SK-N-SH treated with all-trans-retinoic acid at 6 μM for 48 hours (cell line): ENCODE results near the gene PRDM10.

Source experiments
- ATAC-seq: fragments of 200-7000 bp; cut with Tn5 transposase; 3 replicates; pipeline ENCODE4 v1.9.1; 2020; ENCODE audit warnings: mild to moderate bottlenecking, moderate library complexity
- ARNTL ChIP-seq: fragments of 450-650 bp; formaldehyde crosslinking; IDR thresholded peaks from 2 replicates; pipeline ENCODE4 v1.5.0; 2020; ENCODE audit warnings: low read depth, mild to moderate bottlenecking, moderate library complexity, borderline replicate concordance
- BACH2 ChIP-seq: fragments of 250-450 bp; sonication (Bioruptor Pico); IDR thresholded peaks from 2 replicates; pipeline ENCODE4 v1.9.0; 2021; ENCODE audit warnings: mild to moderate bottlenecking, borderline replicate concordance
- CSDC2 ChIP-seq: fragments of 250-450 bp; sonication (Bioruptor Pico); IDR thresholded peaks from 2 replicates; pipeline ENCODE4 v1.5.0; 2020; ENCODE audit warnings: mild to moderate bottlenecking, moderate library complexity
- CSRNP3 ChIP-seq: fragments of 250-450 bp; sonication (Bioruptor Pico); IDR thresholded peaks from 2 replicates; pipeline ENCODE4 v1.5.1; 2021; ENCODE audit warnings: mild to moderate bottlenecking, moderate library complexity
- ESRRG ChIP-seq: fragments of 250-450 bp; sonication (Bioruptor Pico); IDR thresholded peaks from 2 replicates; pipeline ENCODE4 v1.6.1; 2021; ENCODE audit warnings: mild to moderate bottlenecking
- GLIS3 ChIP-seq: fragments of 250-450 bp; sonication (Bioruptor Pico); IDR thresholded peaks from 2 replicates; pipeline ENCODE4 v1.5.0; 2020; ENCODE audit warnings: mild to moderate bottlenecking, moderate library complexity
- ISL1 ChIP-seq: fragments of 250-450 bp; sonication (Bioruptor Pico); IDR thresholded peaks from 2 replicates; pipeline ENCODE4 v2.1.2; 2022; ENCODE audit warnings: mild to moderate bottlenecking, moderate library complexity
- OSR1 ChIP-seq: fragments of 250-450 bp; sonication (Bioruptor Pico); IDR thresholded peaks from 2 replicates; pipeline ENCODE4 v1.8.0; 2022; ENCODE audit warnings: moderate library complexity, mild to moderate bottlenecking, inconsistent platforms
- PPARA ChIP-seq: fragments of 250-450 bp; sonication (Bioruptor Pico); IDR thresholded peaks from 2 replicates; pipeline ENCODE4 v1.5.0; 2020; ENCODE audit warnings: mild to moderate bottlenecking, borderline replicate concordance
- RARB ChIP-seq: fragments of 250-450 bp; sonication (Bioruptor Pico); IDR thresholded peaks from 2 replicates; pipeline ENCODE4 v1.8.0; 2021; ENCODE audit warnings: mild to moderate bottlenecking, moderate library complexity
- SNAI2 ChIP-seq: fragments of 250-450 bp; sonication (Bioruptor Pico); IDR thresholded peaks from 2 replicates; pipeline ENCODE4 v1.5.0; 2020; ENCODE audit warnings: mild to moderate bottlenecking, moderate library complexity
- TOX ChIP-seq: fragments of 250-450 bp; sonication (Bioruptor Pico); IDR thresholded peaks from 2 replicates; pipeline ENCODE4 v1.8.0; 2021; ENCODE audit warnings: mild to moderate bottlenecking, moderate library complexity, borderline replicate concordance
- TSHZ2 ChIP-seq: fragments of 250-450 bp; sonication (Bioruptor Pico); IDR thresholded peaks from 2 replicates; pipeline ENCODE4 v1.5.0; 2020; ENCODE audit warnings: mild to moderate bottlenecking, moderate library complexity
- ZC3H10 ChIP-seq: fragments of 250-450 bp; sonication (Bioruptor Pico); IDR thresholded peaks from 2 replicates; pipeline ENCODE4 v1.5.1; 2021; ENCODE audit warnings: mild to moderate bottlenecking, moderate library complexity
- ZFP3 ChIP-seq: fragments of 250-450 bp; sonication (Bioruptor Pico); IDR thresholded peaks from 2 replicates; pipeline ENCODE4 v1.5.0; 2020; ENCODE audit warnings: mild to moderate bottlenecking, moderate library complexity
- ZFP30 ChIP-seq: fragments of 450-650 bp; formaldehyde crosslinking; IDR thresholded peaks from 2 replicates; pipeline ENCODE4 v1.5.0; 2022; ENCODE audit warnings: mild to moderate bottlenecking, moderate library complexity
- ZNF565 ChIP-seq: fragments of 450-650 bp; formaldehyde crosslinking; conservative IDR thresholded peaks from 2 replicates; pipeline ENCODE4 v1.5.0; 2020; ENCODE audit warnings: low read depth, mild to moderate bottlenecking, moderate library complexity
- ZNF70 ChIP-seq: fragments of 450-650 bp; formaldehyde crosslinking; IDR thresholded peaks from 2 replicates; pipeline ENCODE4 v1.5.0; 2020; ENCODE audit warnings: mild to moderate bottlenecking, moderate library complexity
- ZNF8 ChIP-seq: fragments of 450-650 bp; formaldehyde crosslinking; IDR thresholded peaks from 2 replicates; pipeline ENCODE4 v1.5.0; 2020; ENCODE audit warnings: mild to moderate bottlenecking, moderate library complexity
- TF ChIP-seq, protein P1 (sequence below): fragments of 250-450 bp; sonication (Bioruptor Pico); IDR thresholded peaks from 2 replicates; pipeline ENCODE4 v1.8.0; 2021; ENCODE audit warnings: low read depth, mild to moderate bottlenecking, moderate library complexity, borderline replicate concordance
- TF ChIP-seq, protein P2 (sequence below): fragments of 250-450 bp; sonication (Bioruptor Pico); IDR thresholded peaks from 2 replicates; pipeline ENCODE4 v1.5.1; 2020; ENCODE audit warnings: low read depth, mild to moderate bottlenecking, moderate library complexity
- TF ChIP-seq, protein P3 (sequence below): fragments of 250-450 bp; sonication (Bioruptor Pico); IDR thresholded peaks from 2 replicates; pipeline ENCODE4 v1.8.0; 2020; ENCODE audit warnings: mild to moderate bottlenecking, moderate library complexity, borderline replicate concordance

Gene PRDM10

DNA sequence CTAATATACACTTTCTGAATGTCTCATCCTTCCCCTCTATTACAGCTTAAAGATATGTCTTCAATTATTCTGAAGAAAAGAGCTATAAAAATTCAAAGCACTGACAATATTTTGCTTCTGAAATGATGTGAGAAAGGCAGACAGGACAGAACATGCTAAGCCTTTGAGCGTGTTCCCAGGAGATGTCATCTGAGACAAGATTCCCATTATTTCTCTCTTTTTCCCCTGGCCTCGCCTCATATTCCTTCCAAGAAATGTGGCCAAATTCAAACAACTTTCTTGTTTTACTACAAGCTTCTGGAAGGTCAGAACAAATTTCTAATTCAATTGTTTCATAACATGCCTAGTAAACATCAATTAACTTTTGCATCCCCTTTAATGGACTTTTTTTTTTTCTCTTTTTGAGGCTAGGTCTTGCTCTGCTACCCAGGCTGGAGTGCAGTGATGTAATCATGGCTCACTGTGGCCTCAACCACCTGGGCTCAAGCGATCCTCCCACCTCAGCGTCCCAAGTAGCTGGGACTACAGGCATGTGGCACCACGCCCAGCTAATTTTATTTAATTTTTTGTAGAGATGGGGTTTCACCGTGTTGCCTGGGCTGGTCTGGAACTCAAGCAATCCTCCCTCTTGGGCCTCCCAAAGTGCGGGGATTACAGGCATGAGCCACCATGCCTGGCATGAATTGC lies 70.1 kb downstream of the PRDM10 start:
- TF ChIP-seq, protein P1, sequence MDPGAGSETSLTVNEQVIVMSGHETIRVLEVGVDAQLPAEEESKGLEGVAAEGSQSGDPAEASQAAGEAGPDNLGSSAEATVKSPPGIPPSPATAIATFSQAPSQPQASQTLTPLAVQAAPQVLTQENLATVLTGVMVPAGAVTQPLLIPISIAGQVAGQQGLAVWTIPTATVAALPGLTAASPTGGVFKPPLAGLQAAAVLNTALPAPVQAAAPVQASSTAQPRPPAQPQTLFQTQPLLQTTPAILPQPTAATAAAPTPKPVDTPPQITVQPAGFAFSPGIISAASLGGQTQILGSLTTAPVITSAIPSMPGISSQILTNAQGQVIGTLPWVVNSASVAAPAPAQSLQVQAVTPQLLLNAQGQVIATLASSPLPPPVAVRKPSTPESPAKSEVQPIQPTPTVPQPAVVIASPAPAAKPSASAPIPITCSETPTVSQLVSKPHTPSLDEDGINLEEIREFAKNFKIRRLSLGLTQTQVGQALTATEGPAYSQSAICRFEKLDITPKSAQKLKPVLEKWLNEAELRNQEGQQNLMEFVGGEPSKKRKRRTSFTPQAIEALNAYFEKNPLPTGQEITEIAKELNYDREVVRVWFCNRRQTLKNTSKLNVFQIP (CRISPR knock-in tag) = no peak
- TF ChIP-seq CSDC2 (CRISPR knock-in tag) (no peak), ZNF565 (CRISPR knock-in tag) (no peak), ISL1 (CRISPR knock-in tag) (no peak), ESRRG (CRISPR knock-in tag) (no peak), ZNF70 (CRISPR knock-in tag) (no peak), TSHZ2 (CRISPR knock-in tag) (no peak), SNAI2 (CRISPR knock-in tag) (no peak), CSRNP3 (no peak), OSR1 (CRISPR knock-in tag) (no peak), ZC3H10 (CRISPR knock-in tag) (no peak), GLIS3 (no peak)
- TF ChIP-seq, protein P2, sequence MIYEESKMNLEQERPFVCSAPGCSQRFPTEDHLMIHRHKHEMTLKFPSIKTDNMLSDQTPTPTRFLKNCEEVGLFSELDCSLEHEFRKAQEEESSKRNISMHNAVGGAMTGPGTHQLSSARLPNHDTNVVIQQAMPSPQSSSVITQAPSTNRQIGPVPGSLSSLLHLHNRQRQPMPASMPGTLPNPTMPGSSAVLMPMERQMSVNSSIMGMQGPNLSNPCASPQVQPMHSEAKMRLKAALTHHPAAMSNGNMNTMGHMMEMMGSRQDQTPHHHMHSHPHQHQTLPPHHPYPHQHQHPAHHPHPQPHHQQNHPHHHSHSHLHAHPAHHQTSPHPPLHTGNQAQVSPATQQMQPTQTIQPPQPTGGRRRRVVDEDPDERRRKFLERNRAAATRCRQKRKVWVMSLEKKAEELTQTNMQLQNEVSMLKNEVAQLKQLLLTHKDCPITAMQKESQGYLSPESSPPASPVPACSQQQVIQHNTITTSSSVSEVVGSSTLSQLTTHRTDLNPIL (CRISPR knock-in tag) = no peak
- ATAC-seq = no peak

DNA sequence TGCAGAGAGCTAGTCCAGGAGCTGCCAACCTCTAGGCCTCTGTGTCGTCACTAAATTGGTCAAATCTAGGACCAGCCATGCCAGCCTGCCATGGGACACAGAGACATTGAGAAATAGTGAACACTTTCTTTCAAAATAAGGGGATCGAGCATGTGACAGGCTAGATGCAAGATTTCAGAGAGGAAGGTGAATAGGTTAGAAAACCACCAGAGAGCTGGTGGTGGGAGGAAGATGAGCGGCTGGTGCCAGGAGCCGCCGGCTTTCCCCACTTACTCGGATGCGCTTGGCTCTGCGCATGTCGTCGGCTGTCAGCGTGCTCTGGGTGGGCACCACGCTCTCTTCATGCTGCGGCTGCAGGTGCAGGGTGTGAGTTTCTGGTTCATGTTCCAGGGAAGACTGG lies 71.9 kb downstream of the PRDM10 start:
- TF ChIP-seq ZNF8 (CRISPR knock-in tag) (no peak), TSHZ2 (CRISPR knock-in tag) (no peak), PPARA (no peak), ZFP3 (no peak), ZFP30 (CRISPR knock-in tag) (no peak), ISL1 (CRISPR knock-in tag) (no peak), GLIS3 (no peak), ESRRG (CRISPR knock-in tag) (no peak), ARNTL (CRISPR knock-in tag) (no peak), RARB (CRISPR knock-in tag) (no peak), ZNF70 (CRISPR knock-in tag) (no peak), TOX (no peak), OSR1 (CRISPR knock-in tag) (no peak), BACH2 (CRISPR knock-in tag) (no peak)
- TF ChIP-seq, protein P2 (CRISPR knock-in tag) = no peak
- TF ChIP-seq, protein P1 (CRISPR knock-in tag) = no peak
- TF ChIP-seq, protein P3, sequence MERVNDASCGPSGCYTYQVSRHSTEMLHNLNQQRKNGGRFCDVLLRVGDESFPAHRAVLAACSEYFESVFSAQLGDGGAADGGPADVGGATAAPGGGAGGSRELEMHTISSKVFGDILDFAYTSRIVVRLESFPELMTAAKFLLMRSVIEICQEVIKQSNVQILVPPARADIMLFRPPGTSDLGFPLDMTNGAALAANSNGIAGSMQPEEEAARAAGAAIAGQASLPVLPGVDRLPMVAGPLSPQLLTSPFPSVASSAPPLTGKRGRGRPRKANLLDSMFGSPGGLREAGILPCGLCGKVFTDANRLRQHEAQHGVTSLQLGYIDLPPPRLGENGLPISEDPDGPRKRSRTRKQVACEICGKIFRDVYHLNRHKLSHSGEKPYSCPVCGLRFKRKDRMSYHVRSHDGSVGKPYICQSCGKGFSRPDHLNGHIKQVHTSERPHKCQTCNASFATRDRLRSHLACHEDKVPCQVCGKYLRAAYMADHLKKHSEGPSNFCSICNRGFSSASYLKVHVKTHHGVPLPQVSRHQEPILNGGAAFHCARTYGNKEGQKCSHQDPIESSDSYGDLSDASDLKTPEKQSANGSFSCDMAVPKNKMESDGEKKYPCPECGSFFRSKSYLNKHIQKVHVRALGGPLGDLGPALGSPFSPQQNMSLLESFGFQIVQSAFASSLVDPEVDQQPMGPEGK (CRISPR knock-in tag) = no peak
- no peak for ATAC-seq
